HG02759 (cell line): ENCODE measurements around the gene ARSG.
"Not testable (repeated sequence)": the region's sequence is repeated elsewhere in the genome, so short reads cannot be mapped to it uniquely, and the experiment has no call there.

ENCODE experiments used
- ATAC-seq: cut with Tn5 transposase; IDR thresholded peaks from one replicate; pipeline ENCODE4 v1.9.1; 2021; ENCODE audit warnings: mild to moderate bottlenecking, moderate library complexity; ENCODE audit not compliant: unreplicated experiment

The ARSG gene

GRCh38 chr17:68290955-68291835 lies at the start of gene ARSG, which contains the start of gene SLC16A6:
Gene ARSG, plus strand, starts transcription at chr17:68291495. Its CDS starts 15,999 bp downstream, at chr17:68307494.
Gene SLC16A6, minus strand, starts transcription at chr17:68291127. Its CDS starts 12,807 bp downstream, at chr17:68278320.
- peak; percentile 58 for ATAC-seq

- ATAC-seq = no peak
These were observed 44.8 kb upstream of the ARSG start for GRCh38 chr17:68246271-68247028.

GRCh38 chr17:68247445-68248198 lies 43.7 kb upstream of the ARSG start, which contains the start of gene AMZ2:
Gene AMZ2, plus strand, starts transcription at chr17:68248043. Its CDS starts 2,145 bp downstream, at chr17:68250188.
- peak; percentile 91 for ATAC-seq

- ATAC-seq = peak; percentile 26
These were observed 43.0 kb upstream of the ARSG start for GRCh38 chr17:68248199-68248825.

GRCh38 chr17:68248891-68249290 lies 42.4 kb upstream of the ARSG start:
- no peak for ATAC-seq

- ATAC-seq = no peak
These were observed 41.9 kb upstream of the ARSG start for GRCh38 chr17:68249354-68249765.

- not testable (repeated sequence) for ATAC-seq
These were observed 37.9 kb upstream of the ARSG start for GRCh38 chr17:68253426-68253825.

- no peak for ATAC-seq
These were observed 36.1 kb upstream of the ARSG start for GRCh38 chr17:68255151-68255550.

- ATAC-seq = no peak
These were observed 35.4 kb upstream of the ARSG start for GRCh38 chr17:68255731-68256538.

- ATAC-seq = not testable (repeated sequence)
These were observed 34.6 kb upstream of the ARSG start for GRCh38 chr17:68256701-68257100.

GRCh38 chr17:68257934-68258333 lies 33.4 kb upstream of the ARSG start:
- ATAC-seq = no peak

- peak; percentile 97 for ATAC-seq
These were observed 32.2 kb upstream of the ARSG start for GRCh38 chr17:68258890-68259647.

- not testable (repeated sequence) for ATAC-seq
These were observed 31.7 kb upstream of the ARSG start for GRCh38 chr17:68259648-68259951.

GRCh38 chr17:68260051-68260762 lies 31.1 kb upstream of the ARSG start:
- no peak for ATAC-seq

GRCh38 chr17:68262467-68262866 lies 28.8 kb upstream of the ARSG start:
- ATAC-seq = not testable (repeated sequence)

- peak; percentile 32 for ATAC-seq
These were observed 28.1 kb upstream of the ARSG start for GRCh38 chr17:68263101-68263681.

- ATAC-seq = not testable (repeated sequence)
These were observed 25.5 kb upstream of the ARSG start for GRCh38 chr17:68265833-68266232.

- no peak for ATAC-seq
These were observed 17.6 kb upstream of the ARSG start for GRCh38 chr17:68273722-68274121.
